NCI-H774 (cell line): ENCODE results near the gene PARD3.
"Not testable (repeated sequence)": the region's sequence is repeated elsewhere in the genome, so short reads cannot be mapped to it uniquely, and the experiment has no call there.

Experiments
- DNase-seq: peaks from one replicate; lab custom pipeline; 2025; lab: John Stamatoyannopoulos, UW

Gene PARD3

GRCh38 chr10:34648919-34649318, 166.2 kb downstream of the PARD3 start:
- no peak for DNase-seq

DNA sequence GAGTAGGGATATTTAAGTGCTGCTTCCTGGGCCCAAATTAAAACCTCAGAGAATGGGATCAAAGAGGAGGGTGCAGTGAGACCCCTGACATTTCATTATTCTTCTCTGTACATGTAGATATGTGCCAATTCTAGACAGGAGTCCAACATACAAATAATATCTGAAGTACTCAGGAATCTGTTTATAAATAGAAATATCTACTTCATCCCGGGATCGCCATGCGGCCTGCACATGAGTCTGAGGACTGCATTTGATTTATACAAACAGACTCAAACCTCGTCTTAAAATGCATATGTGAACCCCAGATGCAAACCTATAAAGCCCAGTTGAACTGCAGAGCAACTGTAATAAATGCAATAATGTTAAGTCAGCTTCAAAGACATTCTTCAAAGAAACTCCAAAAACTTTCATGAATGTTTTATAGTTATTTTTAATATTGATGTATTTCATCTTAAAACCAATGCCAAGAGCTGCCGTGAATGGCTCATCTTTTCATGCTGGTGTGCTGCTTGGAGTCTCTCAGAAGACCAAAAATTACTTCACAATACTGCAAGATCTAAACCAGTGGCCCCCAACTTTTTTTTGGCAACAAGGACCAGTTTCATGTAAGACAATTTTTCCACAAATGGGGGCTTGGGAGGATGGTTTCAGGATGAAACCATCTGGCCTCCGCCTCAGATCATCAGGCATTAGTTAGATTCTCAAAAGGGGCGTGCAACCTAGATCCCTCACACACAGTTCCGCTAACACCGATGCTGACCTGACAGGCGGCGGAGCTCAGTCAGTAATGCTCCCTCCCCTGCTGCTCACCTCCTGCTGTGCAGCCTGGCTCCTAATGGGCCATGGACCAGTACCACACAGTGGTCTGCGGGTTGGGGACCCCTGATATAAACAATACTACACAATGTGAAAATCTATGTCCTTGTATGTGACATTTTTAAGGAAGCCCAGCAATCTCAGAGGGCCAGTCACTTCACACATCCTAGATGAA, 166.9 kb downstream of the PARD3 start:
- no peak for DNase-seq

GRCh38 chr10:34647160-34647559, 167.9 kb downstream of the PARD3 start:
- DNase-seq: no peak

GRCh38 chr10:34646331-34646730, 168.8 kb downstream of the PARD3 start:
- no peak for DNase-seq

GRCh38 chr10:34644815-34645214, 170.3 kb downstream of the PARD3 start:
- not testable (repeated sequence) for DNase-seq

GRCh38 chr10:34644224-34644623, 170.9 kb downstream of the PARD3 start:
- no peak for DNase-seq

- DNase-seq: no peak
These were observed 171.5 kb downstream of the PARD3 start for GRCh38 chr10:34643620-34644019.

GRCh38 chr10:34641913-34642558, 173.1 kb downstream of the PARD3 start:
- no peak for DNase-seq

- no peak for DNase-seq
These were observed 173.8 kb downstream of the PARD3 start for GRCh38 chr10:34641147-34641912.

- peak; percentile 48 for DNase-seq
These were observed 176.6 kb downstream of the PARD3 start for GRCh38 chr10:34638406-34639054.

DNA sequence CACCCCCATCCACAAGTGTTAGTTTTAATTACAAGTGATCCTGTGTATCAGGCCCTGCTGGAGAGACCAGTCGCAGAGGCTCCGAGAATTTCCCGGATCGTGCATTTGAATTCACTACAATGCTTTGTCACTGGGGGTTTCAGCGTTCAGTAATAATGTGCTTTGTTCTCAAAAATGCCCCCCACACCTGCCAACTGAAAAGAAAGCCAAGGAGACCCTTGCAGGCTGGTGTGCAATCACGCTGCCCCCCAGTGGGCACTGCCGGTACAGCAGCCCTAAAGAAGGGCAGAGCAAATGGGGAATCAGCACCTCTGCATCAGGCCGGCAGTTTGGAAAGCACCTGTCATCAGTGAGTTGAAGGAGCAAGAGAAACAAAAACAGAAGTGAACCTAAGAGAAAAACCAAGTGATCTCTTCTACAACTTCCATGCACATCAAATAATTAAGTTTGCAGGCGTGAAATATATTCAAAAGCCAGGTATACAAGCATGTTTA, 177.6 kb downstream of the PARD3 start:
- DNase-seq: peak; percentile 20

- DNase-seq: no peak
These were observed 180.0 kb downstream of the PARD3 start for GRCh38 chr10:34635111-34635510.

DNA sequence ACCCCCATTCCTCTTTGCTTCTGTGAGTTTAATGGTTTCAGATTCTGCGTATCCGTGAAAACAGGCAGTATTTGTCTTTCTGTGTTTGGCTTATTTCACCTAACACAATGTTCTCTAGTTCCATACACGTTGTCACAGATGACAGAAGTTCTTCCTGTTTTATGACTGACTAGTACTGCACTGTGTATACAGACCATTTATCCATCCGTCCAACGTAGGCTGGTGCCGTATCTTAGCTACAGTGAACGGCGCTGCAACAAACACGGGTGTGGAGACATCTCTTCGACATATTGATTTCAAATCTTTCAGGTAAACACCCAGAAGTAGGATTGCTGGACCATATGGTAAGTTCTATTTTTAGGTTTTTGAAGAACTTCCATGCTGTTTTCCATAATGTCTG, 181.7 kb downstream of the PARD3 start:
- no peak for DNase-seq

DNA sequence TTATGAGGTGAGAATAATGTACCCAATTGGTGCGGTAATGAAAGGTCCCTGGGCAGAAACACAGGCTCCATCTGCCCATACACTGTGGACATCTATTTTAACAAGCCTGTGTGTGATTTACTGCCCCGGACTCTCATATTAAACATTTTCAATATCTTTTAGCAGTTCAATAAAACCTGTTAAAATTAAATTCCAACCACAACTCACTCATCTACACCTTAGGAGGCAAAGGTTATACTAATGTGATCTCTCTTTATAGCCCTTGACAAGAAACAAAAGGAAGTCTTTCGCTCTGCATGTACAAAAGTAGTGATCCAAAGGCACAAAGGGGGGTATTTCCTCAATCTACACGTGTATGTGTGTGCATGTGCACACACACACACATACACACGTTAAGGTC, 186.0 kb downstream of the PARD3 start:
- DNase-seq: no peak

DNA sequence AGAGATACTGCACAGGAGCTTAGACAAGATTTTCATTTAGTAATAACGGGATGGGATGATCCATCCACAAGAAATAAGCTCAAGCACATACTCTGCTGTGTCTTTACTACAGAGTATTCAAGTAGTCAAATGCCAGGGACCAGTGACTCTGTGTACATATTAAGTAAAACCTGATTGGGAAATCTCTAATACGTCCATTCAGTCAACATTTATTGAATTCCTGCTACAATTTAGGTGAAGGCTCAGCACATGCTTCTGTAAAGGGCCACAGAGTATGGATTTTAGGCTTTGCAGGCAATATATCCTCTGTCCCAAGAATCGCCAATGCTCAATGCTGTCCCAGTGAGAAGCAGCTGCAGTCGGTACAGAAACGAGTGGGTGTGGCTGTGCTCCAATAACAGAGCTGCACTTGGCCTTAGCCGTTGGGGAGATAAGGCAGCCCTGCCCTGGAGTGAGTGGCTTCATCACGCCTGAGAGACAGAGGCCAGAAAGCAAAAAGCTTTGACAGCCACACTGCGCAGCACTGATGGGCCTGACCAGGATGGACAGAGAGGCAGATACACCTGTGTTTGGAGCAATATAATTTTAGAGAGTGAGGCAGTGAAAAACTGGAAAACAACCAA, 186.8 kb downstream of the PARD3 start:
- DNase-seq: no peak

GRCh38 chr10:34627741-34628140, 187.4 kb downstream of the PARD3 start:
- DNase-seq: no peak

DNA sequence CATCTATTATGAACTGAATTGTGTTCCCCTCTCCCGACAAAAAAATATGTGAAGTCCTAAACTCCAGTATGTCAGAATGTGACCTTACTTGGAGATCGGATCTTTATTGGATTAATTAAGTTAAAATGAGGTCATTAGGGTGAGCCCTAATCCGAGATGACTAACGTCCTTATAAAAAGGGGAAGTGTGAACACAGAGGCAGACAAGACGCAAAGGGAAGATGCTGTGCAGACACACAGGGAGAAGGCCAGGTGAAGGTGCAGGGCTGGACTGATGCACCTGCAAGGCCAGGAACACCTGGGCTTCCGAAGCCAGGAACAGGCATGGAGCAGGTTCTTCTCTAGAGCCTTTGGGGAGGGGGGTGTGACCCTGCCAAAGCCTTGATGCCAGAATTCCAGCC, 187.8 kb downstream of the PARD3 start:
- no peak for DNase-seq

DNA sequence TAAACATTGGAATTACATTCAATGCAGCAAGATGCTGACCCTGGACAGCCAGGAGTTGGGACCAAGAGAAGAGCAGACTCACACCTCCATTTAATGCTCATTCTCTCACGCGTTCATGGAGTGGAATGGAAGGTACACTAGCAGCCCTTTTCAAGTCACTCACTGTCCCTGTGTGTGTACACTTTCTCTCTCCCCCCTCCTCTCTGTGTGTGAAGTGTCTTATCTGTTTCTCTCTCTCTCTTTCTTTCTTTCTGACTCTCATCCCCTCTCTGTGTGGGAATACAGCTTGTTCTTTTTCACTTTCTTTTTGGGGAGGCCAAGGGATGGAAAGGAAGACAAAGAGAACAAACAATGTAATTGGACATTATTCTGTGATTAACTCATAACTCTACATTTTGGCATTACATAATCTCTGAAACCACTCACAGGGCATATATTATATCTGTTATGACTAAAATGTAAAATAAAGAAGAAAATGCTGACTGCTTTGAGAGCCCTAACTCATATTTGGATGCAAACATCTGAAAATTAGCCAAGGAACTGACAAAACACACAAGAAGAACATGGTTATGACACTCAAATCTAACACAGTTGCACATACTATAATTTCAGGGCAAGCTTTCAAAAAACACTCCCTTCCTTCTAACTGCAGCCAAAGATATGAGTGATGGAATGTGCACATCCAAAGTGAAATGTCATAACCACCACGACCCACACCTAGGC, 188.8 kb downstream of the PARD3 start:
- no peak for DNase-seq

DNA sequence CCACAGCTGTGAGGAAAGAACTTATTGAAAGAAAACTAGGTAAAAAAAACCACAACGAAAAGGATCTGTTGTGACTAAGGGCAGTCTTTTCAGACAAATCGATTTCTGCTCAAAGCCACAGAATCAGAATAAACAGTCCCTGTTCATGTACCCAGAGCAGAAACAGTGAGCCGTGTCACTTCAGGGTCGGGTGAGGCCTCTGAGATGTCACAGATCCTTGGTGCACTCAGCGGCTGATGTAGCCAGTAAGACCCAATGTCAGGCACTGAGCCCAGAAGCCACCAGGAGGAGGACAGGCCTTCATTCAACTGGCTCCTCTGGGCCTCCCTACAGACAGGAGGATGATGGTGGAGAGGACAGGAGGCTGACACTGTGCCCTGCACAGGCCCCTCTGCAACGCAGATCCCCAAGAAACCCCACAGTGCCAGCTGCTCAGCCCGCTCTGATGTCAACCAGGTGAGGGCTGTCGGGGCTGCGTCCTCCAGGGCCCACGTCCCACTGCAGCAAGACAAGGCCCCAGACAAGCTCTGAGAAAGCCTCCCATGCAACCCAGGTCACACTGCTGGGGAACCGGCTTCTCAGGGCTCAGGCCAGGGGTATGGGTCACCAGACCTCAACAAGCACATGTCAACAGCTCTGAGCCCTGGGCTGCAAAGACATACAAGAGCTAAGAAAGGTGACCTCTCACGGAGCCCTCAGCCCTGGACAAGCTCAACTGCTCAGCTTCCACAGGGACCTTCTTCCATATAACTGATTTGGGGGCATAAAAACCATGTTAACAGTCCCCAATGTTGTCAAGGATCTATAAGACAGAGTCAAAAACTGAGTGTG, 190.6 kb downstream of the PARD3 start:
- DNase-seq: no peak

DNA sequence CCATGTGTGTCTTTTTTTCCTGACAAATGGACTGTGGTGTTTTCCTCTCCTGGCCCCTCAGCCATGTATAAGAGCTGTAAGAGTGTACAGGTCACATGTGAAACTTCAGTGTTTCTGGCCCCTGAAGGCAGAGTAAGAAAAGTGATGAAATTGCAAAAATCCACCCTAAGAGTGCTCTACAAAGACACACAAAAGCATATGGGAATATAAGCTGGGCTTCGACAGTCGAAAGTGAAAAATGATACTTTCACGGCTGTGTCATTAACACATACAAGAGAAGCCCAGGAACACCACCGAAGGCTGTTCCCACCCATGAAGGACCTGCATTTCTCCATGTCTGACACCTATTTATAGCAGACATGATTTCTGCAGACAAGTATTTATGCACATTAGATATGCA, 192.2 kb downstream of the PARD3 start:
- no peak for DNase-seq
